ENCODE data around the gene ZNF138. TPM values are rescaled to one million over a fixed set of nuclear protein-coding genes. Genes with fewer than 3 reads are reported as not detected.

Gene ZNF138
- total RNA-seq, 1 experiment from 2014 or later, result 12.5 TPM

GRCh38 chr7:64838691-64839090, 44.5 kb downstream of the ZNF138 start:
- no peaks in the 10 kb centered on the region for H3K27me3 Mint-ChIP-seq (ENCODE audit: insufficient read depth, unreplicated experiment)
- no peak overlapping the region for H3K27ac Mint-ChIP-seq (ENCODE audit: unreplicated experiment)
- no peak for DNase-seq
- peaks cover 9% of the 10 kb centered on the region for H3K36me3 Mint-ChIP-seq (ENCODE audit: insufficient read depth, unreplicated experiment)
- H3K4me3 ChIP-seq (ENCODE audit: low read depth, low read length), result no peak overlapping the region
- H3K4me1 Mint-ChIP-seq (ENCODE audit: low read depth, unreplicated experiment), result no peaks in the 10 kb centered on the region
- H3K4me3 Mint-ChIP-seq (ENCODE audit: unreplicated experiment), result no peak overlapping the region
- H3K27me3 ChIP-seq (replicated peaks; ENCODE audit: control insufficient read depth, insufficient read depth, low read length), result no peaks in the 10 kb centered on the region
- no TSS peak for BruUV-seq (replicated peaks)
- H3K9me3 Mint-ChIP-seq (ENCODE audit: unreplicated experiment), result peaks cover 38% of the 10 kb centered on the region
- ChIA-PET CTCF (no interaction called here), POLR2A (no interaction called here)
- H3K9me3 ChIP-seq, result peaks cover 4% of the 10 kb centered on the region
- TF ChIP-seq CTCF (IDR thresholded peaks at IDR 0.05; ENCODE audit: insufficient read depth in 1 of 2, low read depth in 1 of 2, low read length in 1 of 2, severe bottlenecking in 1 of 2, unreplicated experiment in 1 of 2), result no peak
- no peaks in the 10 kb centered on the region for H3K36me3 ChIP-seq (ENCODE audit: control insufficient read depth, insufficient read depth, low read length)
- intact Hi-C loops (cut with micrococcal nuclease; ENCODE audit: unreplicated experiment), result no loop called here
- H3K4me1 ChIP-seq, result no peaks in the 10 kb centered on the region

- no peaks in the 10 kb centered on the region for H3K27me3 Mint-ChIP-seq (ENCODE audit: insufficient read depth, unreplicated experiment)
- no peaks in the 10 kb centered on the region for H3K4me1 ChIP-seq
- BruUV-seq (replicated peaks), result no TSS peak
- H3K9me3 Mint-ChIP-seq (ENCODE audit: unreplicated experiment), result peaks cover 36% of the 10 kb centered on the region
- H3K4me3 ChIP-seq (ENCODE audit: low read depth, low read length), result no peak overlapping the region
- H3K4me1 Mint-ChIP-seq (ENCODE audit: low read depth, unreplicated experiment), result no peaks in the 10 kb centered on the region
- H3K36me3 Mint-ChIP-seq (ENCODE audit: insufficient read depth, unreplicated experiment), result peaks cover 9% of the 10 kb centered on the region
- POLR2A ChIA-PET, result no interaction called here
- no peaks in the 10 kb centered on the region for H3K36me3 ChIP-seq (ENCODE audit: control insufficient read depth, insufficient read depth, low read length)
- H3K9me3 ChIP-seq, result peaks cover 4% of the 10 kb centered on the region
- no peaks in the 10 kb centered on the region for H3K27me3 ChIP-seq (replicated peaks; ENCODE audit: control insufficient read depth, insufficient read depth, low read length)
- no peak overlapping the region for H3K4me3 Mint-ChIP-seq (ENCODE audit: unreplicated experiment)
- DNase-seq, result no peak
- H3K27ac Mint-ChIP-seq (ENCODE audit: unreplicated experiment), result no peak overlapping the region
- CTCF ChIA-PET, result no interaction called here
- intact Hi-C loops (cut with micrococcal nuclease; ENCODE audit: unreplicated experiment), result no loop called here
- TF ChIP-seq CTCF (IDR thresholded peaks at IDR 0.05; ENCODE audit: insufficient read depth in 1 of 2, low read depth in 1 of 2, low read length in 1 of 2, severe bottlenecking in 1 of 2, unreplicated experiment in 1 of 2), result no peak
These were observed 45.7 kb downstream of the ZNF138 start for GRCh38 chr7:64839910-64840309.

GRCh38 chr7:64849250-64849923, 55.2 kb downstream of the ZNF138 start:
- TF ChIP-seq CTCF (IDR thresholded peaks at IDR 0.05; ENCODE audit: insufficient read depth in 1 of 2, low read depth in 1 of 2, low read length in 1 of 2, severe bottlenecking in 1 of 2, unreplicated experiment in 1 of 2), result no peak
- H3K9me3 Mint-ChIP-seq (ENCODE audit: unreplicated experiment), result no peaks in the 10 kb centered on the region
- Histone ChIP-seq H3K36me3 (ENCODE audit: control insufficient read depth, insufficient read depth, low read length) (no peaks in the 10 kb centered on the region), H3K4me1 (no peaks in the 10 kb centered on the region), H3K9me3 (peaks cover 4% of the 10 kb centered on the region; the same call in 1 of the 2 replicates), H3K27me3 (replicated peaks; ENCODE audit: control insufficient read depth, insufficient read depth, low read length) (no peaks in the 10 kb centered on the region), H3K4me3 (ENCODE audit: low read depth, low read length) (no peak overlapping the region)
- BruUV-seq (replicated peaks), result no TSS peak
- H3K4me1 Mint-ChIP-seq (ENCODE audit: low read depth, unreplicated experiment), result no peaks in the 10 kb centered on the region
- H3K27me3 Mint-ChIP-seq (ENCODE audit: insufficient read depth, unreplicated experiment), result no peaks in the 10 kb centered on the region
- ChIA-PET CTCF (no interaction called here), POLR2A (no interaction called here)
- intact Hi-C loops (cut with micrococcal nuclease; ENCODE audit: unreplicated experiment), result no loop called here
- no peak overlapping the region for H3K4me3 Mint-ChIP-seq (ENCODE audit: unreplicated experiment)
- no peaks in the 10 kb centered on the region for H3K36me3 Mint-ChIP-seq (ENCODE audit: insufficient read depth, unreplicated experiment)
- DNase-seq, result no peak
- H3K27ac Mint-ChIP-seq (ENCODE audit: unreplicated experiment), result no peak overlapping the region
